PC-3 (cell line): ENCODE measurements around the gene PCSK5.

Experiments
- CTCF ChIP-seq: fragments of 300-600 bp; sonication (generic); conservative IDR thresholded peaks from 2 replicates; pipeline ENCODE4 v1.5.1; 2017; ENCODE audit warnings: antibody characterized with exemption, low read depth, mild to moderate bottlenecking, low read length
- EZH2 ChIP-seq: fragments of 300-600 bp; sonication (generic); IDR thresholded peaks from one replicate; pipeline ENCODE4 v1.6.1; 2017; ENCODE audit warnings: antibody characterized with exemption, mild to moderate bottlenecking, low read length; ENCODE audit not compliant: unreplicated experiment

DNA sequence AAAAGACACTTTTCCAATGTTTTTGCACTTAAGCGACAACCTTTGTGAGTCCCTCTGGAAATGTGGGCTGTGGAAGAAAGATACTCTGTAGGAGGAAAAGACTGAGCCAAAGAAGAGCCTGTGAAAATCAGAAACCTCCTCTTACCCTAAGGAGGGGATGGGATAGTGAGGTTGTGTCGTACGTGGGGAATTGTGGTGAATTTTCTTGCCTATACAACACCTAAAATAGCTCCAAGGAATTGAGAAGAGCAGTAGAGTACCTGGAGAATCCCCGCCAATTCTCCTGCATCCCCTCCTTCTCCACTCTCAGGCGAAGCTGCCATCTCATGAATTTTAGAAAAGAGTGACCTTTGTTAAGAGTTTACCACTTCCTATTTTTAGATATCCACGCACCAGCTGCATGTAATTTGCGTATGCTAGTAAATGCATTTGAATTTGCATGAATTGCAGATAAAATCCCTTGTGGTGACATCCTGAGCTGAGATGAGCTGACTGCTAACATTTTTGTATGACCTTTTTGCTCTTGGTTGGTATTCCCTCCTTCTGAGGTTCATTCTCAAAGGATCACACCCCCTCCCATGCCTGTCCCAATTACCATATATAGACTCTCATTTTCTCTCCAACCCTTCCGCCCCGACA lies 147.2 kb downstream of the PCSK5 start:
- TF ChIP-seq EZH2 (no peak), CTCF (no peak)
